ENCODE results near the gene EXTL2.
"Not testable (repeated sequence)": the region's sequence is repeated elsewhere in the genome, so short reads cannot be mapped to it uniquely, and the experiment has no call there.

The EXTL2 gene

DNA sequence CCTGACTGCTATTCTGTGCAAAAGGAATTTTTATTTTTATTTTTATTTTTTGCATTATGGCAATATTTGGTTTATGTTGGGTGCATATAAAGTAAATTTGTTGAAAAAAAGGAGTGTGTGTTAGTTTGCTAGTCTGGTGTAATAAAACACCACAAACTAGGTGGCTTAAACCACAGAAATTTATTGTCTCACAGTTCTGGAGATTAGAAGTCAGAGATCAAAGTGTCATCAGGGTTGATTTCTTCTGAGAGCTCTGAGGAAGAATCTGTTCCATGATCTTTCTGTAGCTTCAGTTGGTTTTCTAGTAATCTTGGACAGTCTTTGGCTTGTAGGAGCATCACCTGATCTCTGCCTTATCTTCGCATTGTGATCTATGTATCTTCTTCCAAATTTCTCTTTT, 7.7 kb upstream of the EXTL2 start:
- DNase-seq (ENCODE audit: low spot score), result no peak

DNA sequence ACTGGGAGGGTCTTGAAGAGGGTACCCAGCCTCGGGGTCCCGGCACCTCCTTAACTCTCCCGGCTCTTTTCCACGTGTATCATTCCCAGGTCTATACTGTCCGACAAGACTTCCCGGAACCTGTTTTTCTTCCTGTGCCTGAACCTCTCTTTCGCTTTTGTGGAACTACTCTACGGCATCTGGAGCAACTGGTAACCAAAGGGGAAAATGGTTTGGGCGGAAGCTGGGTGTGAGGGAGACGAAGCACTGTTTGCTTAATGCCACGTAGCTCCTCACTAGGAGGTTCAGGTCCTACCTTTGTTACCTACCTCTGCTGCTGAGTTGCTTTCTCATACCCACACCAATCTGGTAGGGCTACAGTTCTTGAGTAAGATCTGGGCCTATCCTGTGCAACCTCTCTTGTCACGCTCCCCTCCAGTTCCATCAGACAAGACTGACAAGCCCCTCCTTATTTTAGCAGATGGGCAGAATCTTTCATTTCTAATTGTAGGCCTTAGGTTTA, 1.9 kb upstream of the EXTL2 start:
- DNase-seq (ENCODE audit: low spot score), result peak; percentile 50

DNA sequence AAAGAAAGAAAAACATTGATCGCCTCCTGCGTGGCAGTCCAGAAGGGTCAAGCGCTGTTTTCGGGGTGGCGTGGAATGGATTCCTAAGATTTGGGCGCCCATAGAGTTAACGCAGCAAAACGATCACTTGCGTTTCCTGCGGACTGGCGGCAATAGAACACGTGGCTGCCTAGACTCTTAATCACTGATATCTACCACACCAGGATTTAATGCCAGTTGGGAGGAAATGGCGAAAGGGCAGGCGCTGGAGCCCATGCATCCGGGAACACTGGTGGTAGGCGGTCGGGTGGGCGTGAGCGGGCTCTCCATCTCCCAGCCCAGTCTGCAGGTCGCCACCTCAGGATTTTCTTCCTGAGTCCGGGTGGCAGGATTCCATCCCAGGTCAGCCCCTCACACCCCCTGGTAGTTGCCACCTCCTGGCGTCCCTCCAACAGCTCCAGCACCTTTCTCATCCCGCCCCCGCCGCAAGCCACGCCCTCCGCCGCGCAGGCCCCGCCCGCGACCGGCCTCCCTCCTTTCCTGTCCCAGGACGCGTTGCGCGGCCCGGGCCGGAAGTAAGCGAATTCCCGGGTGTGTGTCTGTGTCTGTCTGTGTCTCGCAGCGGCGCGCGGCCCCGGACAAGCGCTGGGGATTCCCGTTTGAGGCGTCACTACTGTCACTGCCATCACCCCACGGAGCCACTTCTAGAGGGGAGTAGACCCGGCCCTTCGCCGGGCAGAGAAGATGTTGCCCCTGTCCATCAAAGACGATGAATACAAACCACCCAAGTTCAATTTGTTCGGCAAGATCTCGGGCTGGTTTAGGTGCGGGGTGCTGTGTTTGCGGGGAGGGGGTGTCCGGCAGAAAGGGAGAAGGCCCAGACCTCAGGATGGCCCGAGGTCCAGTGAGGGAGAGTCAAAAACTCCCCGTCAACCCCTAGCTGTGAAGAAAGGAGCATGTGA, 1.2 kb upstream of the EXTL2 start, which contains the start of gene SLC30A7:
Gene SLC30A7, plus strand, starts transcription at position 551 of the 941 bp plus-strand sequence. Its CDS starts 173 bp downstream, at position 724.
- DNase-seq (ENCODE audit: low spot score), result peak; percentile 97

DNA sequence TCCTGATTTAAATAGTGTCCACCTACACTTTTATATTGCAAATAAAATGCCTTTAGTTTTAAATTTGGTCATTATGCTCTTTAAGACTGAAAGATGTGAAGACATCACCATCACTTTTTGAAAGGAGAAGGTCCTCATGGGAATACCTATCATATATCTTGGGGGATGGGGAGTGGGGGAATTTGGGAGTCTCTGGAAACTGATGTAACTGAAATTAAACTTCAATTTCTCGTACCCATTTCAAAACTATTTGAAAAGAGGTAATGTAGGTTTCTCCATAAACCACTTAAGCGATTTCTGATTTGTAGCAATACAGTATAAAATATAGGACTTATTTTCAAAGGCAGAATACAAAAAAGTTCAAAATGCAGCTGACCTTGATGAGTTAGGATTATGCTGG, 924 bp downstream of the EXTL2 start:
- no peak for DNase-seq (ENCODE audit: low spot score)

DNA sequence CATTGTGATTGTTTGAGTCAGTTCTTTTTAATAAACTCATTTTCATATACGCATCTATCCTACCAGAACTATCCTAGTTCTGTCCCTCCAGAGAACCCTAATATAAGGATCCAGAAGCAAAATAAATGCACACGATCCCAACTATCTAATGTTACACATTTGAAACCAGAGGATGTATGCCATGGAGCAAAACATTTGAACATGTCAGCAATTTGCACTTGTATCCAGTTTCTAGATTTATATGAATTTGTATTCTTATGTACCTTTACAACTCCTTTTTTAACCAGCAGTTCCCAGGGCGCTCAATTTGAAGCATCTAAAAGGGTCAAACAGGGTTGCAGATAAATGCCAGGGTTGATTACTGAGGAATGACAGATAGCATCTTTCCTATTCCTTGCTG, 2.1 kb downstream of the EXTL2 start:
- no peak for DNase-seq (ENCODE audit: low spot score)

DNA sequence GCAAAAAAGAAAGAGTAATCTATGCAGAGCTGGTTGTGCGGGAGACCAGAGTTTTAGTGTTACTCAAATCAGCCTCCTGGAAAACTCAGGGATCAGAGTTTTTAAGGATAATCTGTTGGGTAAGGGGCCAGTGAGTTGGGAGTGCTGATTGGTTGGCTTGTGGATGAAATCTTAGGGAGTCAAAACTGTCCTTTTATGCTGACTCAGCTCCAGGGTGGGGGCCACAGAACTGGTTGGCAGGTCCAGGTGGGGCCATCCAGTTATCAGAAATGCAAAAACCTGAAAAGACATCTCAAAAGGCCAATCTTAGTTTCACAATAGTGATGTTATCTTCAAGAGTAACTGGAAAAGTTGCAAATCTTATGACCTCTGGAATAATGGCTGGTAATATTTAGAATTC, 3.3 kb downstream of the EXTL2 start:
- DNase-seq (ENCODE audit: low spot score), result no peak

DNA sequence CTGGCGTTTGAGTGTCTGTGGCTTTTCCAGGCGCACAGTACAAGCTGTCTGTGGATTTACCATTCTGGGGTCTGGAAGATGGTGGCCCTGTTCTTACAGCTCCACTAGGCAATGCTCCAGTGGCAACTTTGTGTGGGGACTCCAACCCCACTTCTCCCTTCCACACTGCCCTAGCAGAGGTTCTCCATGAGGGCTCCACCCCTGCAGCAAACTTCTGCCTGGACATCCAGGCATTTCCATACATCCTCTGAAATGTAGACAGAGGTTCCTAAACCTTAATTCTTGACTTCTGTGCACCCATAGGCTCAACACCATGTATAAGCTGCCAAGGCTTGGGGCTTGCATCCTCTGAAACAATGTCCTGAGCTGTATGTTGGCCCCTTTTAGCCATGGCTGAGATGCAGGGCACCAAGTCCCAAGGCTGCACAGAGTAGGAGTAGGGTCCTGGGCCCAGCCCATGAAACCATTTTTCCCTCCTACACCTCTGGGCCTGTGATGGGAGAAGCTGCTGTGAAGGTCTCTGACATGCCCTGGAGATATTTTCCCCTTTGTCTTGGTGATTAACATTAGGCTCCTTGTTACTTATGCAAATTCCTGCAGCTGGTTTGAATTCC, 4.7 kb downstream of the EXTL2 start:
- DNase-seq (ENCODE audit: low spot score), result not testable (repeated sequence)

DNA sequence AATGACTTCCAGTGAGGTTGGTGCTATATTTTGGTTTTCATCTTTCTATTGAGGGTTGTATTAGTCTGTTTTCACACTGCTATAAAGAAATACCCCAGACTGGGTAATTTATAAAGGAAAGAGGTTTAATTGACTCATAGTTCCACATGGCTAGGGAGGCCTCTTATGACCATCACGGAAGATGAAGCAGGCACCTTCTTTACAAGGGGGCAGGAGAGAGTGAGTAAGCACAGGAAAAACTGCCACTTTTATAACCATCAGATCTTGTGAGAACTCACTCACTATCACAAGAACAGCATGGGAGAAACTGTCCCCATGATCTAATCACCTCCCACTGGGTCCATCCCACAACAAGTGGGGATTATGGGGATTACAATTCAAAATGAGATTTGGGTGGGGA, 5.6 kb downstream of the EXTL2 start:
- DNase-seq (ENCODE audit: low spot score), result not testable (repeated sequence)

DNA sequence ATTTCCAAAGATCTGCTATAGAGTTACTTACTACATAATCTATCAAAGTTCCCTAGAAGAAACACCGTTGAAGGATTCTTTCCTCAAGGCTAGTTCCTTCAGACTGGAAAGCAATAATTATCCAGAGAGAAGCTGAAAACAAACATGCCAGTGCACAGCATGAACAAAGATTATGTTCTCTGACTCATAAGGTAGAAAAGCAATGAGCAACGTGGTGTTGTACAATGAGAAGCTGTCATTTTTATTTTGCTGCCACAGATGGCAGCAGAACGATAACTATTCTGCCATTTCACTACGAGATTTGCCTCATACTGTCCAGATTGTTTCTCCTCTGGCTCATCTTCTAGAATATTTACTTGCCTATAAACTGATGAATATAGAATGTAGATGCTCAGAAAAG, 10.7 kb downstream of the EXTL2 start:
- DNase-seq (ENCODE audit: low spot score), result peak; percentile 61

DNA sequence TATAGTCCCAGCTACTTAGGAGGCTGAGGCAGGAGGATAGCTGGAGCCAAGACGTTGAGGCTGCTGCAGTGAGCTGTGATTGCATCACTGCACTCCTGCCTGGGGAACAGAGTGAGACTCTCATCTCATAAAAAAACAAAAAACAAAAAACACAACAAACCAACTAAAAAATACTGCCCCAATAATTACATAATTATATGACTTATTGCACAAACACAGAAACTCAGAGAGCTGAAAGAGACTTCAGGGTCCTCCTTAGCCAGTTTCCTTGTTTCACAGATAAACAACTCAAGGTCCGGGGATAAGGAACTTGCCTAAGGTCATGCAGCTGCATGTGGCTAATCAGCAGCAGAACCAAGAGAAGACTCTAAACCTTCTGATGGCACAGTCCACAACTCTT, 11.9 kb downstream of the EXTL2 start:
- DNase-seq (ENCODE audit: low spot score), result no peak

DNA sequence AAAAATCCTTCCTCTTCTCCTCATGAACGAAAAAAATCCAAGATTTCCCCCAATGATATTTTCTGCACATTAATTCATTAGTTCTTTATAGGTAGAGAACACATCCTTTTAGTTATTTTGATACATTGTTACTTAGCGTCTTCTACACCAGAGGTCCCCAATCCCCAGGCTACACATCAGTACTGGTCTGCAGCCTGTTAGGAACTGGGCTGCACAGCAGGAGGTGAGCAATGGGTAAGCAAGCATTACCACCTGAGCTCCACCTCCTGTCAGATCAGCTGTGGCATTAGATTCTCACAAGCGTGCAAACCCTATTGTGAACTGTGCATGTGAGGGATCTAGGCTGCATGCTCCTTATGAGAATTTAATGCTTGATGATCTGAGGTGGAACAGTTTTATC, 13.0 kb downstream of the EXTL2 start:
- no peak for DNase-seq (ENCODE audit: low spot score)

DNA sequence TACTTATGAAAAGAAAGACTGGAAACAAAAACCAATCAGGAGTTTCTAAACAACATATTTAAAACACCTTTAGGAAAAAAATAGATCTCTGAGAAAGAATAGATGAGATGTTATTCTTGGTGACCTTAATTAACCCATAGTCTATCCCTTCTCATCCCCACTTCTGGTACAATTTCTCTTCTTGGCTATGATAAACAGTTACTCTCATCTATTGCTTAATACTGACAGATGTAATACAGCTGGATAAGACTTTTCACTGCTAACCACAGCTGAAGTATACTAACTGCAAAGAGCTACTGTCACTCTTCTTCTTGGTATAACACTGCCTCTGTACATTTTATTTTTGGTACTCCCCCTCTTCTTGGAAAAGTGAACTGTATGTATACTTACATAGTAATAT, 15.2 kb downstream of the EXTL2 start:
- no peak for DNase-seq (ENCODE audit: low spot score)

DNA sequence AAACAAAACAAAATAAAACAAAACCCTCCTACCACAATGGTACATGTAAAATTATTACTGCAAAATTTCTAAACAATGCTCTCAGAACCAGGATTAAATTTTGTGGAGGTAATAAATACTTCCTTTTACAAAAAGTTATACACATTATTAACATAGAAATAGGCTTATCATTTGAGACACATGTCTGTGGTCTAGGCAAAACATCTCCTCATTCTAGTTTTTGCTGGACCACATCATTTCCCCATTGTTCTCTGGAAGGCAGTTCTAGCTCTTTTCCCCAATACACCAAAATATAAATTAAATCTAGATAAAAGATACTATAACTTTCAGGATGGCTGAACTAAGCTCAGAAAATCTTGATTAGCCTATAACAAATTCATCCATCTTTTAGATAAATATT, 18.4 kb downstream of the EXTL2 start:
- DNase-seq (ENCODE audit: low spot score), result no peak

DNA sequence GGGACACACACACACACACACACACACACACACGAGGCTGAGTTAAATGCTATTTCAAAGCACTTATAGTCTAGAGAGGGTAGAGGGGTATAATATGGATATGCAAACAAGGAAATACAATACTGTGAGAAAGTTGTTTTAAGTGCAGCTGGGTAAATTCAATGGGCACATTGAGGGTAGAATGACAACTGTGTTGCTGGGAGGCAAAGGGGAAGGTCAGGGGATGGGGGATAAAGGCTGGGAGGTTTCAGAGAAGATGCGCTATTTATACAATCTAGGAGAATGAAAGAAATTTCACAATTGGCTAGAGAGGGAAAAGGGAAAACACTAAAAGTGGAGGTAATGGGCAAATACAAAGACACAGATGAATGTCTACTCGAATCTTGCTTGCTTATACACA, 19.4 kb downstream of the EXTL2 start:
- DNase-seq (ENCODE audit: low spot score), result no peak

DNA sequence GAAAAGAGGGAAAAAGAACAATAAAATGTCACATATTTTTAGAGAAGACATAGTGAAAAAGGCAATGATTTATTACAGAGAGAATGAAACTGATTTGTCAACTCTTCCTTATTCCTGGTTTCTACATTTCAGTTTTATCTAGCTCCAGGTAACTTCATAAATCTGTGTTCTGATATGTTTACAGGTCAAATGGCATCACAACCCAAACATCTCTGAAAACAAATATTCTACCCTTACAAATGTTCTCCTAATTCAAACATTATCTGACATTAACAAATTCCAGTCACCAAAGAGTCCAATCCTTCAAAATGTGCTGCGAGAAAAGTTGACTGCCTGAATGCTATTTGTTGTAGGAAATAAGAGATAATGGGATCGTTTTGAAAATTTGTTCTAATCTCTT, 20.2 kb downstream of the EXTL2 start:
- no peak for DNase-seq (ENCODE audit: low spot score)

DNA sequence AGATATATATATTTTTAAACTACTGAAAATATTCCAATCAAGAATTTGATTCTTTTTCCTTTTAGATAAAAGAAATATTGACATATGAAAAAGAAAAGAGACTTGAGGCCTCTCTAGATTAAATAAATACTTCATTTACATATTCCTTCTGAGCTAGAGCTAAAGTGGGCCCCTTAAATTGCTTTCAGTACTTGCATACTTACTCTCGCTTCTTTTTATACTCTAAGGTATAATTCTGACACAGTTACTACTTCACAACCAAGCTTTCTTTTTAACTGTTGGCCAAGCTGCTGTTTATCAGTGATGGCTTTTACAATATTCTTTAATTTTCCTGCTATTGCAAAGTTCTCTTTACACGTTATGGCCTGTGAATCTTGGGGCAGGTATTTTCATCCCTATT, 24.6 kb downstream of the EXTL2 start:
- DNase-seq (ENCODE audit: low spot score), result no peak

DNA sequence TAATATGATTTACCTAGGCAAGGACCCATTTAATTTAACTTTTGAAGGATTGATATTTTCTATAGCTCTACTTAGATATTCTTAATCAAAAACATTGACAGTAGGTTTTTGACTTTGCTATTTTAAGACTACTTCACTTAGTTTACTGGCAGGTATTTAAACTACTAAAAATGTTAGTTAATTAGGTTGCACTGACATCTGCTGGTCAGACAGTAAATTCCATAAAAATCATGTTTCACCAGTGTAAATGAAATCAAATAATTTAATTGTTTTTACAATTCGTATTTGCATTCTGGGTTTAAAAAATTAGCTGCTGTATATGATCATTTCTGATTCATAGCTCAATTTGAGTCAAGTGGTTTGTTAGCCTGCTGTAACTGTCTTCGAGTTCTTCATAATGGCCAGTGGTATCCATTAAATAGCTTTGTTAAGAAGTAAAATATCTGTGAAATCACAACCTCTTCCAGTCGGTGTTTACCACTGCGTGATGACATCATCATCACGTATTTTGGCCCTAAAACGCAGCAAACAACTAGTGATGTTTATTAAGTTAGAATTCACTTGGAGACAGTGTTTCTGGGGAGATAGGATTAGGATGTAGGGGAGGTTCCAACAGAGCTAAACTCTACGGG, 26.2 kb downstream of the EXTL2 start:
- peak; percentile 18 for DNase-seq (ENCODE audit: low spot score)

DNA sequence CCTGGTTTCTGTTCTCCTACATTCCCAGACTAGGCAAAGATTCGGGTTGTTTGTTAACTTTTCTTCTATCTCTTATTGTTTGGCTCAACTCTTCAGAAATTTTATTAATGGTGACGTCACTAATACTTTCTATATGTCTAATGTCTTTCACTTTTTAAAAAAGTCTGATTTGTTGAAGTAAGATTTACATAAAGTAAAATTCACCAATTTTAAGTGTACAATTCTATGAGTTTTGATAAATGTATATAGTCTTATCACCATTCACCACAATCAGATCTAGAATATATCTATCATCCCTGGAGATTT, 27.8 kb downstream of the EXTL2 start:
- DNase-seq (ENCODE audit: low spot score), result no peak

DNA sequence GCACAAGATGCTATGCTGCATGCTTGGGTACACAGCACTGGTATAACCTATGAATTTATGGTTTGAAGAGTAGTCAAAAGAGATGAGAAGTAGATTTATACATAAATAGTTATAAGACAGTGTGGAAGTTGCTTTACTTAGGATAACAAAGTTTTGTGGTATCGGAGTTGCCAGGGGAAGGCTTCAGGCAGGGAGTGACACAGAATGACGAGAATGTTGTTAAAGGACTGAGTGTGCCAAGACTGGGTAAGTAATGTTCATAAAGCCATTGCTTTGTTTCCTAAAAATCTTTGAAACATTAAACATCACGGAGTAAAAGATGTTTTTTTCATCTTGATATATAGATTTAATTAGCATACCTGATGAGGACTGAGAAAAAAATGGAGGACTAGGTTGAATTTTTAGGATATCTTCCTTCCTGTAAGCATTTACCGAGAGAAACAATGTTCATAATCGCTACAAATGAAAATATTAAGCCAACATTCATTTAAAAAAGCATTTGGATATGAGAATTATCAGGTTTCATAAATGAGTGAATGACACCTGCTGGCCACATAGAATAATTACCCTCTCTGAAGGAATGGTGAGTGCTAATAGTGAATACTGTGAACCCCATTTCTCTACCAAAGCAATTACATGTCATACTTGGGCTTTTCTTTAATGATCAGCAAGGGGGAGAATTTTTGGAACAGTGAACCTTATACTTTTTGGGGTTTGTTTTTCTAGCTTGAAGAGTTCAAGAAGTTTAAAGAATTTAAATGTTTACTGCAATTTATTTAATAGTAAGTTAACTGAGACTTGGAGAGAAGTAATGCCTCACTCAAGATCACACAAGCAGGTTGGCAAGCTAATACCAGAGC, 28.4 kb downstream of the EXTL2 start:
- DNase-seq (ENCODE audit: low spot score), result peak; percentile 27

DNA sequence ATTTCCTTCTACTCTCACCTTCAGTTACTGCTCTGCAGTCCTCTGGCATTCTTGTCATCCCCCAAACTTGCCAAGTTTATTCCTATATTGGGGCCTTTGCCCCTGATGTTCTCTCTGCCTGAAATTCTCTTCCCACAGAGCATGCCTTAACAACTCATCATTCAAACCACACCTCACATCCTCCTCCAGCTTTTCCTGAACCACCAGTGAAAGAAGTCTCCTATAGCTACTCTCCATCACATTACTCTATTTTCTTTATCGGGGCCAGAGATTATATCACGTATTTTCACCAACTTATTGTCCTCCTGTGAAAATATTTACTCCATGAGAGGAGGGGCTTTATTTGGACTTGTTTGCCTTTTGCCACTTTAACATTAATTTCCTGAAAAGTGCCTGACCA, 32.1 kb downstream of the EXTL2 start:
- peak; percentile 54 for DNase-seq (ENCODE audit: low spot score)

DNA sequence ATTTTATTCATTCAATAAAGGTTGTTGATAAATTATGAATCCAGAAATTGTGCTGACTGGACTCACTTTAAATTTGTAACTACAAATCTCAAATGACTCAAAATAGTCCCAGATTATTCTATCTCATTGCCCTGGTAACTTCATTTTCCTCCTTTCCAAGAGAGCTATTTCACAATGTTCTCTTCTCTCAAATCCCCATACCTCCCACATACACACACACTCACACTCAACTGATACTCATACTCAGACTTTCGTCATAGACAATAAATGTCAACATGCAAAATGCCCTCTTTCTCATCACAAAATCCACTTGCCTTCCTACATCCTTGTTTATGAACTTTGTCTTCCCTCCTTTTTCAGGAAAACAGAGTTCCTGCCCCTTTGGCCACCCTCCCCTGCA, 33.3 kb downstream of the EXTL2 start:
- no peak for DNase-seq (ENCODE audit: low spot score)

DNA sequence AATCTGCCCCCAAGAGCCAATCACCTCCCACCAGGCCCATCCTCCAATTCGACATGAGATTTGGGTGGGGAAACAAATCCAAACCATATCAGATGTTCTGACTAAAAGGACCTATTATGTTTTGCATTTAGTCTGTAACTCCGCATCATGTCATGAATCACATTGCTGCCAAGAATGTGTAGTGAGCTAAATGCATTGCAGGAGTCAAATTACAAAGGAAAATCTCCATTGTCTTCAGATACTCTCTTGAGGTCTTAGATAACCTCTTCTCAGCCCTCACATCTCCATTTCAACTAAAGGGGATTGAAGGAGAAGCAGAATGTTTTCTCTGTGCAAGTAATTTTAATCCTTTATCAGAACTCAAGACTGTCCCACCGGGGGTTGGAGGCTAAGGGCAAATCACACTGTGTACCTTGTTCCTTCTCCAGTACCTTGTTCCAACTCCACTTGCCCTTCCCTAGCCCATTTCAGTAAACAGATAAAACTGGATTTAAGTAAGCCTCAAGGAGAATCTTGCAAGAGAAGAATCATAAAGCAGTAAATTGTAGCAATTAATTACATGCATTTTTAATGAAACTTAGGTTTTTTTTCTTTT, 34.1 kb downstream of the EXTL2 start:
- peak; percentile 9 for DNase-seq (ENCODE audit: low spot score)
